Measurements from ENCODE around the gene CISTR.

The CISTR gene

GRCh38 chr12:53761306-53761705 is 9.5 kb upstream of the CISTR start:
- H3K4me3 ChIP-seq (ENCODE audit: low read depth, low read length) = no peak overlapping the region
- TF ChIP-seq CTCF (IDR thresholded peaks at IDR 0.05; ENCODE audit: low read depth, low read length, missing control alignments) = no peak
- DNase-seq = no peak
- no peak overlapping the region for H3K27ac ChIP-seq
- peaks cover 37% of the 10 kb centered on the region for H3K27me3 ChIP-seq (replicated peaks)
- in situ Hi-C loops (cut with HindIII; ENCODE audit: low pct_ligation_motif_present, low sequenced_read_pairs) = no loop called here
- H3K36me3 ChIP-seq (replicated peaks) = no peaks in the 10 kb centered on the region

GRCh38 chr12:53759261-53759660 is 7.5 kb upstream of the CISTR start:
- DNase-seq = no peak
- Histone ChIP-seq H3K36me3 (replicated peaks) (no peaks in the 10 kb centered on the region), H3K27ac (no peak overlapping the region), H3K27me3 (replicated peaks) (peaks cover 52% of the 10 kb centered on the region), H3K4me3 (ENCODE audit: low read depth, low read length) (no peak overlapping the region)
- in situ Hi-C loops (cut with HindIII; ENCODE audit: low pct_ligation_motif_present, low sequenced_read_pairs) = no loop called here
- TF ChIP-seq CTCF (IDR thresholded peaks at IDR 0.05; ENCODE audit: low read depth, low read length, missing control alignments) = no peak

GRCh38 chr12:53758730-53759103 is 6.9 kb upstream of the CISTR start:
- H3K36me3 ChIP-seq (replicated peaks) = no peaks in the 10 kb centered on the region
- no peak overlapping the region for H3K4me3 ChIP-seq (ENCODE audit: low read depth, low read length)
- DNase-seq = no peak
- TF ChIP-seq CTCF (IDR thresholded peaks at IDR 0.05; ENCODE audit: low read depth, low read length, missing control alignments) = no peak
- in situ Hi-C loops (cut with HindIII; ENCODE audit: low pct_ligation_motif_present, low sequenced_read_pairs) = no loop called here
- H3K27me3 ChIP-seq (replicated peaks) = peaks cover 57% of the 10 kb centered on the region
- no peak overlapping the region for H3K27ac ChIP-seq

- no peak for DNase-seq
- H3K27me3 ChIP-seq (replicated peaks) = peaks cover 59% of the 10 kb centered on the region
- H3K4me3 ChIP-seq (ENCODE audit: low read depth, low read length) = no peak overlapping the region
- H3K27ac ChIP-seq = no peak overlapping the region
- TF ChIP-seq CTCF (IDR thresholded peaks at IDR 0.05; ENCODE audit: low read depth, low read length, missing control alignments) = no peak
- H3K36me3 ChIP-seq (replicated peaks) = no peaks in the 10 kb centered on the region
- in situ Hi-C loops (cut with HindIII; ENCODE audit: low pct_ligation_motif_present, low sequenced_read_pairs) = no loop called here
Observed at GRCh38 chr12:53758081-53758729, 6.4 kb upstream of the CISTR start.

- H3K27ac ChIP-seq = no peak overlapping the region
- H3K4me3 ChIP-seq (ENCODE audit: low read depth, low read length) = no peak overlapping the region
- DNase-seq = peak; percentile 68
- in situ Hi-C loops (cut with HindIII; ENCODE audit: low pct_ligation_motif_present, low sequenced_read_pairs) = no loop called here
- H3K36me3 ChIP-seq (replicated peaks) = no peaks in the 10 kb centered on the region
- H3K27me3 ChIP-seq (replicated peaks) = peaks cover 64% of the 10 kb centered on the region
- peak; percentile 98 for TF ChIP-seq CTCF (IDR thresholded peaks at IDR 0.05; ENCODE audit: low read depth, low read length, missing control alignments)
Observed at GRCh38 chr12:53757101-53757770, 5.5 kb upstream of the CISTR start.
